HK-2 (cell line): ENCODE results near the gene ACIN1.

Source experiments
- DNase-seq: peaks from one replicate; pipeline ENCODE4 v3.0.0-alpha.2; 2018; ENCODE audit not compliant: unreplicated experiment

ACIN1 gene

DNA sequence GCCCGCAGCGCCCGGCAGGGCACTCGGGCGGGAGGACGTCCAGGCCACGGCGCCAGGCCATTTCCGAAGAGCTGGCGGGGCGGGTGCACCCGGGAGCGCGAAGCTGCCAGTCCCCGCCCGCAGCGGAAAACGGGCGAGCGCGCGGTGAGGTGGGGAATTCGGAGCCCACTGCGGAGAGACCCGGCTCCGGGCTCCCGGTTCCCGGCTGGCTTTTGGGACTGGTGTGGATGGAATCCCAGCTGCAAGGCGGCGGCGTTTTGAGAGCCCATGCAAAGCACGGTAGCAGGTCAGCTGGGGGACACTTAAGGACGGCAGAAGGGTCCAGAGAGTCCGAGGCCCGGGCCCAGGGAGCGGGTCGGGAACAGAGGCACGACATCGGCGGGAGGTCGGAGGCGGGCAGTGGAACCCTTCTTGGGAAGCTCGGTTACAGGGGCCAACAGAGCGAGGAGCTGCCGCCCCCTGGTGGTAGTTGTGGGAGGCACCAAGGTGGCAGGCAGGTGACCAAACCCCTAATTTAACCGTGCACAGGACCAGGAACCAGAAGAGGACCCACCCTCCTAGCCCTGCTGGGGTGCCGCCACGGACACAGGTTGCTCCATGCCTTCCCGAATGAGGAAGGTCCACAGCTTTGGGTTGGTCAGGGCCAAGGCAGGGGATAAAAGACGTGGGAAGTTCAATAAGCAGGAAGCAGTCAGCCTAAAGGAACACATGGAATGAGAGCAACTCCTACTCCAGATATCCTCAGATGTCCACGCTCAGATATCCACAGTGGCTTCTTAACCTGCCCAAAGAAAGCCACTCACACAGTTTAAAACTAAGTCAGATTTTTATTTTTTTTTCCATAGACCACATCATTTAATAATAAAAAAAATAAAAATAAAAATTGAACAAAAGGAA, 36.9 kb downstream of the ACIN1 start:
- DNase-seq = peak; percentile 92

DNA sequence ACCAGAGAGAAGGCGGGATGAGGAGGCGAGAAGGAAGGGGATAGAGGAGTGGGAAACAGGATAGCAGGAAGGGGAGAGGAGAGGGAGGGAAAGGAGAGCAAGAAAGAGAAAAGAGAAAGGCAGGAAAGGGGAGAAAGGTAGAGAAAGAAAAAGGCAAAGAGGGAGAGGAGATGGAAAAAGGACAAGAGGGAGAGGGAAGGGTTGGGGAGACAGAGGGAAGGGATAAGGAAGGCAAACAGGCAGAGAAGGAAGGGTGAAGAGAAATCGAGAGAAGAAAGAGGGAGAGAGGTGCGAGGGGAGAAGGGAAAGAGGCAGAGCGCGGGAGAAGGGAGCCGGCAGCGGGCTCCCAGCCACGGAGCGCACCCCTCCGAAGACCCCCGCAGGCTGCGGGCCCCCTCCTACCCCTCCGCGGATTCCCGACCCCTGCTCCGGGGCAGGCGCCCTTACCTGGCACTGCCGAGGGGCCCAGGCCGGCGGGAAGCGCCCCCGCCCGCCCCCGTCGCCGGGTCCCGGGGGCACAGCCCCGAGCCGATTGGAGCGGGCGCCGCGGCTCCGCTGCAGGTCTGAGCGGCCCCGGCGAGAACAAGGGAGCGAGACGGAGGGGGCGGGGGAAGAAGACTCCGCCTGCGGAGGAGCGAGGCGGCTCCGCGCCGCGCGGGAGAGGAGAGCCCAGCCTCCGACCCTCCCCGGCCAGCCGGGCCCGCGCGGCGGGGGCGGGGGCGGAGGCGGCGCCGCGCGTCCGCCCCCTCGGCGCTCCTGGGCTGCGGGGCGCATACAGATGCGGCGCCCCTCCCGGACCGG, 37.8 kb downstream of the ACIN1 start, which contains the start of gene CDH24:
Gene CDH24, minus strand, starts transcription at position 565 of the 801 bp plus-strand sequence. CDS start 1,787 bp downstream, outside the sequence.
- DNase-seq = peak; percentile 70

DNA sequence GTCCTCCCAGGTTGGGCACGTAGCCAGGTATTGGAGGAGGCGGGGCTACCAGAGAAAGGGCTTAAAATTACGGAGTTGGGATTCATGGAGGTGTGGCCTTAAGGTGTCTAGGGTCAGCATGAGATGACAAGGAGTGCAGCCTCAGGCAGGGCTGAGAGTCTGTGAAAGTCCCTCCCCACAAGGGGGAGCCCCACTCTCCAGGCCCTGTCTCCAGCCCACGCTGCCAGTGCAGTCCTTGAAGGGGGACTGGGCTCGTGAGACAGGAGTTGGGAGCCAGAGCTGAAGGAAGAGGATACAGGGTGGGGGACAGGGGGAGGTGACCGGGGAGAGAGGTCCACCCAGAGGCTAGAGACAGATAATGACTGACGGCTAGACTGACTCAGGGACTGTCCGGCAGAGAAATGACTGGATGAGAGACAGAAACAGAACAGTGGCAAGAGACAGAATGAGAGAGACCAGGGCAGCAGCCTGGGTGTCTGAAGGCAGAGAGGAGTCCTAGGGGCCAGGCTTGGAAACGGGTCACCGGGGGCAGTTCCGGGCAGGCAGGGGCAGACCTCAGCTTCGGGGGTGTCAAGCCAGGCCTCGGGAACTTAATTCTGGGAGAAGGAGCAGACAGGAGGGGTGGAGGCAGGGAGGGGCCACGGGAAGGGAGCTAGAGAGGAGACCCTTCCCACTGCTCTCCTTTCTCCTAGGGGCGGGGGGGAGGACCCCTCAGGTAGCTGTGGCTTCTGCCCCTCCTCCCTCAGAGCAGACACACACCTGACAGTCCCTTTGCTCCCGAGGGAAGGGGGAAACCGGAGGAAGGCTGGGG, 38.6 kb downstream of the ACIN1 start:
- peak; percentile 81 for DNase-seq

DNA sequence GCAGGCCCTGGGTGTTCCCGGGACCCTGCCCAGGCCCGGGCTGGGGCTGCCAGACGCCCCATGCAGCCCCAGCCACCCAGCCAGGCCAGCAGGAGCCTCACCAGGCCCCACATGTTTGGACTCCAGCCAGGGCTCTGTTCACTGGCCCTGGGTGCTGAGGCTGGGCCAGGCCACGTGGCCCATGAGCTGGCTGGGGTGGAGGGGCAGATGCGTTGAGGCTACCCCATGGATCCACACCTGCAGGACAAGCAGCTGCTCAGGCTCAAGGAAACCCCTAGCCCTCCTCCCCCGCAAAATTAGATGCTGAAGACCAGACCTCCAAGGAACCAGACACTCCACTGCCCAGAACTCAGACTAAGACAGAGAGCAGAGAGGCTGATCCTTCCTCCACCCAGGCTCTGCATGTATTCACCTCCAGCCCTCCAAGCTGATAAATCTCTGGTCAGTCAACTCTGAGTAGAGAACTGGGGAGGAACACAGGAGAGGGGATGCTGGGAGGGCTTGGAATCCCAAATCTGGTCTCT, 39.3 kb downstream of the ACIN1 start:
- no peak for DNase-seq

DNA sequence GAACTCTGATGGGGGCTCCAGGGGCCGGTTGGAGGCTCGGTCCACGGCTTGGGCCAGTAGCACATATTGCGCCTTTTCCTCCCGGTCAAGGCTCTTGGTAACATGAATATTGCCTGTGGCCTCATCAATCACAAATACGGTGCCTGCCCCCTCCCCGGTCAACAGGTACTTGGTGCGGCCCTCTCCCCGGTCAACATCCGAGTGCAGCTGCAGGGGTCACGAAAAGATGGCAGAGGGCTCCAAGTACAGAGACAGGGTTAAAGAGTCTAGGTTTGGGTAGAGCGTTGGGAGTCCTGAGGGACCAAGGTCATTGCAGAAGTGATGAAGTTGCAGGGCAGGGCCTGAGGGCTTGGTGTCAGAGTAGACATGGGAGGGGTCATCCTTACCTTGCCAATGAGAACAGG, 39.8 kb downstream of the ACIN1 start:
- DNase-seq = no peak

DNA sequence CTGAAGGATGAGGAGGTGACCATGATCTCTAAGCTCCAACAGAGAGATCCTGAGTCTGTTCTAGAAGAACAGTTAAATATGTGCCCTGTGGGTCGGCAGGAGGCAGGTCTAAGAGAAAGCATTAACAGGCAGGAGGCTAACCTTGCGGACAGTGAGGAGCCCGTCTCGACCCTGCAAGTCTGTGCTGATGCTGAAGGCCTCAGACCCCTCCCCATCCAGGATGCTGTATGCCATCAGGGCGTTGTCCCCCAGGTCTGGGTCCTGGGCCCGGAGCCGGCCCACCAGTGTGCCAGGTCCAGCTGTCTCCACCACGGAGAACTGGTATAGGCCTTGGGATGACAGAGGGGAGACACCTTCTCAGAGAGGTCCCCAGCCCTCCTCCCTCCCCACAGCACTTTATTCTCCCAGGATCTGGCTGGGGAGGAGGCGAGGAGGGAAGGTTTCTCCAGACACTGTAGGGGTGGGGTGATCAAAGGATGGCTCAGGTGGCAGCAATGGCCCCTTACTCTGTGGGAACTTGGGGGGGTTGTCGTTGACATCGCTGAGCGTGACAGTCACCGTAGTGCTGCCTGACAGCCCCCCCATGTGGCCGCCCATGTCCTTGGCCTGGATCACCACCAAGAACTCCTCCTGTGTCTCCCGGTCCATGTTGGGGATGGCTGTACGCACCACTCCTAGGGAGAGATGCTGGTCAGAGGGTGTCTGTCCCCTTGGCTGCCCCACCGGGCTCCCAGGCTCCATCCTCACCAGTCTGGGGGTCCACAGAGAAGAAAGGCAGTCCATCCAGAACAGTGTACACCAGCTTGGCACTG, 40.7 kb downstream of the ACIN1 start:
- DNase-seq = no peak

DNA sequence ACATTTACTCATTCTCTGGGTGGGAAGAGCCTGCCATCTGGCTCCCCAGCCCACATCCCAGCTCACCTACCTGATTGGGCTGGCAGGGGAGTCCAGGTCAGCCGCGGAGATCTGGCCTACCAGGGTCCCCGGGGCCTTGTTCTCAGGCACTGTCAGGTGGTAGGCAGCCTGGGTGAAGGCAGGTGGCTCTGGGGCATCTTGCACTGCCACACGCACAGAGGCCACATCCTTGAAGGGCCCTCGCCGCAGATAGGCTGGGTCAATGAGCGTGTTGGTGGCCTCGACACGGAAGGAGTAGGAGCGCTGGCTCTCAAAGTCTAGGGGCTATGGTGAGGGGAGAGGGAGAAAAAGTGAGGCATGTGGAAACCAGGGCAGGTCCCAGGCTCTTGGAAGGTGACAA, 41.5 kb downstream of the ACIN1 start:
- DNase-seq = no peak

DNA sequence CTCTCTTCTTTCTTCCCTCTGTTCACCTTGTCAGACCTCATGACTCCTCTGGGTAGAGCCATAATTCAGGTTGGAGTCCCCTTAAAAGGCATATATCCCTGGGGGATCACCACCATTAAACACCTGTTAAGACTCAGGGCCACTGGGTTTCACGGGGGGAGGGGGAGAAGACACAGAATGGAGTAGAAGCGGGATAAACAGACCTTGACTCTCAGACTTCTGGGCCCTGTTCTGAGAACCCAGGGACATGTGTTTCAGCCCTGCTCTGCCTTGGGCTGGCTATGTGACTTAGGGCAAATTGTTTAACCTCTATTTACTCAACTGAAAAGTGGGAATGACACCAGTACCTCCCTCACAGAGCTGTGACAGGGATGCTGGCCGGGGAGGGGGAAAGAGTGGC, 42.3 kb downstream of the ACIN1 start:
- no peak for DNase-seq

DNA sequence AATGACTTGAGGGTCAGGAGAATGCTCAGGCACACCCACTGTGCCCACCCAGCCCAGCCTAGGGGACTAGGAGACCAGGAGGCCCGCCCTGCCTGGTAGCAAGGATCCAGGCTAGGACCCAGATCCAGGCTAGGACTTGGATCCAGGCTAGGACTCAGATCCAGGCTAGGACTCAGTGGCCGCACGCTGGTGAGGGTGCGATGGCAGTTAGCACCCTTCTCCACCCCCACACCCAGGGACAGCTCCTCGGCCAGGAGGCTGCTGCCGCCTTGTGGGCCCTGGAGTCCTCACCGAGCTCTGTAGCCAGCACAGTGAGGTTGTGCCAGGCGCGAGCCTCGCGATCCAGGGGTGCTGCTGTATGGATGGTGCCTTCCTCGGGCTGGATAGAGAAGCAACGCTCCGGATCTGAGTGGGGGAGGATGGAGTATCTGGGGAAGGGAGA, 42.7 kb downstream of the ACIN1 start:
- DNase-seq = no peak

DNA sequence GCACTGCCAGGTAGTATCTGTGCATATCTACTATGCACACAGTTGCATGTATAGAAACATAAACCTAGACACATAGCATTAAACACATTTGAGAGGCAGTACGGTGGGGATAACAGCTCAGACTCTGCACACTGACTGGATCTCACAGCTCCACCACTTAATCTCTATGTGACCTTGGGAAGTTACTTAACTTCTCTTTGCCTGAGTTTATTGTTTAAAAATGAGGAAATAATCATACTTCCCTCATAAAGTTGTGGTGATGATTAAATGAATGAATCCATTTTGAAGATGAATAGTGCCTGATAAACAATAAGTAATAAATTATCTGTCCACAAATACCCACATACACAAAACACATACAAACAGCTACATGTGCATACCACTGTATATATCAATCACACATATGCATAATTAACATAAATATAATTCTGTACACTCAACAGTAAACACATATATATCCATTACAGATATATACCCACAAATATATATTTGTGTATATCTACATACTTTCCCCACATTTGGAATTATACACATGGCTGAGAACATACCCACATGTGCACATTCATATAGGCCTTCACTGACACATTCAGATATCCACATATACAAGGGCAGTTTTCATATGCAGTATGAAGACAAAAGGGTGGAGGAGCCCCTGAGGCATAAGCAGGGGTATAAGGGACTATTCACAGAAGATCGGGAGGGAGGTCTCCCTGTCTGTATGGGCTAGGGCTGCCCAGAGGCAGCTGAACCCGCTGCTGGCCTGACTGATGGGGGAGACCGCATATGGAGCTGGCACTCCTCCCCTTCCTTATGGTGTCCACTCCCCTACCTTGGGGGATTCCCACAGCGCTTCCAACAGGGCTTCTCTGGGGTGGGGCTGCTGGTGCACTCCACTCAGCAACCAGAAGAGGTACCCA, 43.5 kb downstream of the ACIN1 start:
- DNase-seq = no peak

DNA sequence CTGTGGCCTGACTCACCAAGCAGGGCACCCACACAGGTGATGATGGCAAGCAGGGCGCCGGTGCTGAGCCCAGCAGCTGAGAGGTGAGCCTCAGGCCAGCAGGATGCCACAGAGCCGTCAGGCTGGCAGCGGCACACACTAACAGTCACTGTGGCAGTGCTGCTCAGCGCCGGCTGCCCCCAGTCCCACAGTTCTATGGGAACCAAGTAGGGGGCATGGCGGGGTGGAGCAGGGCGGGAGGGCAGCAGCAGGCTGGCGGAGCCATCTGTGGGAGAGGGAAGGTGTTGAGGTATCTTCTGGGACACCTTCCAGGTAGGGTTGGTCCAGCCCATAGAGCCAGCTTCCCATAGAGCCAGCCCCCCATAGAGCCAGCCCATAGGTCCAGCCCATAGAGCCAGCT, 45.9 kb downstream of the ACIN1 start:
- DNase-seq = no peak

DNA sequence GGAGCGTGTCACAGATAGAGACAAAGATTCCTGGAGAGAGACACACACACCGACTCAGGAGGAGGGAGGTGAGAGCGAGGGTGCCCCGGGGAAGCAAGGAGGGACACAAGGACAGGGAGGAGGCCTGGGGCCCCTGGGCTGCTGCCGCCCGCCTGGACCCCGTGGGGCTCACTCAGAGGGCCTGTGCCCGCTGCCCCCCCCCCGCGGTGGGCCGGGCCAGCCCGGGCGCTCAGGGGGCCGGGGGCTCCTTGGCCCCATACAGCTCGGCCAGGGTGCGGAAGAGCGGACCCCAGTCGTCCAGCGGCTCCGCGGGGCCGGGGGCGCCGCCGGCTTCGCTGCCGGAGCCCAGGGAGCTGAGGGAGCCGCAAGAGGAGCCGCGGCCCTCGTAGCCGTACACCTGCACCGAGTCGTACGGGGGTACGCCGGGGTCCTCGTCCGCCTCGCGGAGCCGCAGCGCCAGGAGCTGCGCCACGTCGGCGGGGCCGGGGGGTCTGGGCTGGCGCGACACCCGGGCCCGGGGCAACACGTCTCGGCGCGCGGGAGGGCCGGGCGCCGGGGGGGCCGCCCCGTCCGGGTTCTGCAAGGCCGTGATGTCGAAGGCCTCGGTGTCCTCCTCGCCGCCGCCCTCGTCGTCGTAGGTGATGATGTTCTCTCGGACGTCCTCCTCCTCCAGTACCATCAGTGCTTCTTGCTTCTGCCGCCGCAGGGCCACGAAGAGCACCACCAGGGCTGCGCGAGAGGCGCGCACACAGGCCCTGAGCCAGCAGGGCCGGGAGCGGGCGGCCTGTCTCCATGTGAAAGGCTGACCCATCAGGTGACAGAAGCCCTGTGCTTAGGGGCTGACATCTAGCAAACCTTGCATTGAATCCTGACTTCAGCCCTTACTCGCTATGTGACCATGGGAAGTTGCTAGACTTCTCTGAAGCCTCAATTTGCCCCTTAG, 46.9 kb downstream of the ACIN1 start:
- no peak for DNase-seq

DNA sequence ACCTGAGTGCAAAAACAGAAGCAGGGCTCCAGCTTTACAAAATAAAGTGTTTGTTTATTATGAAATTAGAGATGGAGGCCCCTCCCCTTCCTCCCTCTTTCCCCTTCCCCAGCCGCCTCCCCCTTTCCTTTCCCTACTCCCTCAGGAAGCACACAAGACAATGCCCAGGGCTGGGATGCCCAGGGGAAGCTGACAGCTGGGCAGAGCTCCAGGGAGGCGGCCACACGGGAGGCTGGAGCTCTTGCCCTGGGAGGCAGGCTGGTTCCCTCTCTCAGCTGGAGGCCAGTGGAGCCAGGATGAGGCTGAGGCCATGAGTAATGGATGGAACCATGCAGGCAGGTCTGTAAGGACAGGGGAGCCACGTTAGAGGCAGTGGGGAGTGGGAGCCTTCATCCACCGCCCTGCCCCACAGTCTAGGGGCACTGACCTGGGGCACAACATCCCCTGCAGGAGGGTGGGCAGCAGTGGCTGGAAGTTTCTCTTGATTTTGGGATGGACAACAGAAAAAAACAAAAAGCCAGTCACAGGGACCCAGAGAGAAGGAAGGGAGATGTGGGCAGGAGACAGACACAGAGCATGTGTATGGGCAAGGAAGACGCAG, 47.8 kb downstream of the ACIN1 start:
- no peak for DNase-seq

DNA sequence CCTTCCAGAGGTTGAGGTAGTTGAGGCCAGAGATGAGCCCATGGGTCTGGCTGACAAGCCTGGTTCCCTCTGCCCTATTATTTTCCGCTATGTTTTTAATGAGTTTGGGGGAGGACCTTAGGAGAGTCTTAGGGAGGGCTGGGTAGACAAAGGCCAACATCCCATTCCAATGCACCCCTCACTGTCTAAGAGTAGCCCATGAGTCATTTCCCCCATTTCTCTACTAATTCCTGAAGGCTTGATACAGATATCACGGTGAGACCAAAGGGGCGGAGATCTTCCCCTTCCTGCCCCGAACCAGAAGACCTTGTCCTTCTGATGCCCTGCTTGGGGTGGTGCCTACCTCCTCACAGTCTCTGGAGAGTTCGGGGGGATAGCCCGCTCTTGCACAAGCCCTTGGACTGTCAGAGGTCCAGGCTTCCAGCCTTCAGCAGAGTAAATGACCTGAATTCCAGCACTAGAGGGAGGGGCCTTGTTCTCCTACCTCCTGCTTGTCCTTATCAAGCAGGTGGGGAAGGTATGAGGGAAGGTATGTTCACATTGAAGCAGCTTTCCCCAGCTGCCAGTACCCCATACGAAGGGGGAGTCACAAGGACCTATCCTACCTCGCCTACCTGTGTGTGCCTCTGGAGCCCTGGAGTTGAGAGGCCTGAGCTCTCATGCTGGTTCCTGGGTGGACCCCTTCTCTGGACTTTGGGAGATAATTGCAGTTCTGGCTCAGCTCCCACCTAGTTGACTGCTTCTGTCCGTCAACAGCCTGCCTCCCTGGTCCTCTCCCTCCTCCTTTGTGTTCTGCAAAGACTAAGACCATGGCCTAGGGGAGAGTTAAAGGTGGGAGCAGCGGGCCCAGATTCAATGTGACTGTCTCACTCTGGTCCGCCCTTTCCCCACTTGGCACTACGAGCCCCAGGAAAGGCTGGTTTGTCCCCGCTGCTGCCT, 49.2 kb downstream of the ACIN1 start:
- DNase-seq = no peak

DNA sequence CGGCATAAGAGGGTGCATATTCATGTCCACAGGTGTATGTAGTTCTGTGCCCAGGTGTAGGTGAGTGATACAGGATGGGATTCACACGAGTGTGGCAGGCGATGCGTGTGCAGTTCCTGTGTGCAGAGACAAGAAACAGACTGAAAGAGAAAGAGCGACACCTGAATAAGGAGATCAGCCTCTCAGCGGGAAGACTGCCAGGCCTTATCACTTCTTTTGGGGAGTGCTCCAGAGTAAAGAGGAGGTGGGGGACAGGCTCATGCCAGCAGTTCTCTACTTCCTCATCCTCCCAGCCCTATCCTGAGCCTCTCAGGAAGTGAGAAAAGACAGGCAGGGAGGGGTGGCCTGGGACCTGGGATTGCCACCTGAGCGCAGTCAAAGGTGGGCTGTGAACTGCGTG, 50.1 kb downstream of the ACIN1 start:
- DNase-seq = no peak

DNA sequence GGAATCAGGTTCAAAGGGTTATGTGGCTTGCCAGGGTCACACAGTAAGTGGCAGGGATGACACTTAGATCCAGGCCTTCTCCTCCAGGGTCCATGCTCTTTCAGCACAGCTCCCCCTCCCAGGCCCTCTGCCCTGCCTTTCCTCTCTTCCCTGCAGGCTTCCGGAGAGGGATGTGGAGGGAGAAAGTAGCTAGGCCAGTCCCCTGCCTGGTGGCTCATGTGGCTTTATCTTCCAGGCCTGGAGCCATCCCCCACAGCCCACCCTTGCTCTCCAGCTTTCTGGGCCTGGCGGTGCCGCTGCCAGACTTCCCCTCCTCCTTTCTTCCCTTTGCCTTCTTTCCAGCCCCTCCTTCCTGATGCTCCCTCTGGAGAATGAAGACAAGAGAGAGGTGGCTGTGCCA, 51.2 kb downstream of the ACIN1 start:
- DNase-seq = no peak

DNA sequence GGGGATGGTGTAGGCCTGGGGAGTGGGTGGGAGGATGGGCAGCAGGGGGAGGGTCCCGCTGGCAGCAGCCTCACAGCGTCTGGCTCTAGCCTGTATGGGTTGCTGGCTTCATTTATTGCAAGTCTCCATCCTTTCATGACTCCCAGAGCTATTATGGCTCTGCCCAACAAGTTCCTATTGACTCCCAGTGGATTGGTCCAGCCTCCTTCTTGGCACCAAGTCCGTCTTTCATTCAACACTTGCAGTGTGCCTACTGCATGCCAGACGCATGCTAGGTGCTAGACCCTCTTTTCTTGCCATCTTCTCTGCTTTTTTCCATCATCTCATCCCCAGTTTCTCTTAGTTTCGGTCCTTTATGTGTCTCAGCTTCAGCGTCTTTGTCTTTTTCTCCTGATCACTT, 51.8 kb downstream of the ACIN1 start:
- DNase-seq = no peak
